Measurements from ENCODE around the gene SEMA3A. TPM values are rescaled to one million over a fixed set of nuclear protein-coding genes. Genes with fewer than 3 reads are reported as not detected.

SEMA3A gene
- total and polyA plus RNA-seq, 2 experiments from 2014 or later = 19.8 to 46.4 TPM

GRCh38 chr7:84077336-84077735, 117.3 kb downstream of the SEMA3A start (continued):
- TF ChIP-seq ZNF462 (CRISPR knock-in tag; IDR thresholded peaks at IDR 0.05) (no peak), ETS1 (IDR thresholded peaks at IDR 0.05) (no peak)

- peaks cover 11% of the 10 kb centered on the region; the same call in 1 of the 2 replicates for H3K79me2 ChIP-seq (replicated peaks; ENCODE audit: insufficient read depth)
- DNase-seq (ENCODE audit: low spot score) (no peak), ATAC-seq (no peak)
- H3K4me1 Mint-ChIP-seq = peaks cover 14% of the 10 kb centered on the region
- H4K20me1 ChIP-seq (replicated peaks; ENCODE audit: insufficient read depth) = no peaks in the 10 kb centered on the region
- H3F3A ChIP-seq (replicated peaks; ENCODE audit: low read depth) = no peaks in the 10 kb centered on the region
- H3K4me1 ChIP-seq (ENCODE audit: insufficient read depth) = peaks cover 13% of the 10 kb centered on the region; the same call in 1 of the 2 replicates
- H3K4me3 ChIP-seq = no peak overlapping the region
- H3K27ac ChIP-seq (ENCODE audit: low read depth) = no peak overlapping the region
- peaks cover 2% of the 10 kb centered on the region; the same call in 1 of the 3 replicates for H3K36me3 Mint-ChIP-seq (ENCODE audit: low read depth)
- no peak overlapping the region for H3K27ac Mint-ChIP-seq
- no peaks in the 10 kb centered on the region for H3K9me3 Mint-ChIP-seq
- no peaks in the 10 kb centered on the region for H3K36me3 ChIP-seq (ENCODE audit: insufficient read depth)
- no peak overlapping the region for H2AFZ ChIP-seq
- H3K4me3 Mint-ChIP-seq = no peak overlapping the region
- no peaks in the 10 kb centered on the region for H3K27me3 ChIP-seq (ENCODE audit: insufficient read depth)
- H3K27me3 Mint-ChIP-seq (ENCODE audit: insufficient read depth, low read depth, poor library complexity) = peaks cover 4% of the 10 kb centered on the region
- H3K4me2 ChIP-seq = no peak overlapping the region
- H3K9me2 ChIP-seq (ENCODE audit: insufficient read depth) = no peaks in the 10 kb centered on the region
- TF ChIP-seq ETS1 (IDR thresholded peaks at IDR 0.05) (no peak), CREB1 (CRISPR knock-in tag; IDR thresholded peaks at IDR 0.05; ENCODE audit: low read depth) (no peak), STAT1 (IDR thresholded peaks at IDR 0.05; ENCODE audit: unreplicated experiment) (no peak), POLR2AphosphoS5 (IDR thresholded peaks at IDR 0.05; ENCODE audit: low read depth) (no peak), NANOG (IDR thresholded peaks at IDR 0.05; ENCODE audit: borderline replicate concordance) (no peak), CTCF (conservative IDR thresholded peaks at IDR 0.05; ENCODE audit: low read depth in 2 of 2) (no peak)
Observed at GRCh38 chr7:84076219-84076618, 118.4 kb downstream of the SEMA3A start.
